GM18867 (cell line): ENCODE data around the gene MAPKAPK3.
"Not testable (repeated sequence)": the region's sequence is repeated elsewhere in the genome, so short reads cannot be mapped to it uniquely, and the experiment has no call there.

Experiments used
- ATAC-seq: cut with Tn5 transposase; IDR thresholded peaks from one replicate; pipeline ENCODE4 v1.9.1; 2021; ENCODE audit warnings: mild to moderate bottlenecking, moderate library complexity; ENCODE audit not compliant: unreplicated experiment

MAPKAPK3 gene

DNA sequence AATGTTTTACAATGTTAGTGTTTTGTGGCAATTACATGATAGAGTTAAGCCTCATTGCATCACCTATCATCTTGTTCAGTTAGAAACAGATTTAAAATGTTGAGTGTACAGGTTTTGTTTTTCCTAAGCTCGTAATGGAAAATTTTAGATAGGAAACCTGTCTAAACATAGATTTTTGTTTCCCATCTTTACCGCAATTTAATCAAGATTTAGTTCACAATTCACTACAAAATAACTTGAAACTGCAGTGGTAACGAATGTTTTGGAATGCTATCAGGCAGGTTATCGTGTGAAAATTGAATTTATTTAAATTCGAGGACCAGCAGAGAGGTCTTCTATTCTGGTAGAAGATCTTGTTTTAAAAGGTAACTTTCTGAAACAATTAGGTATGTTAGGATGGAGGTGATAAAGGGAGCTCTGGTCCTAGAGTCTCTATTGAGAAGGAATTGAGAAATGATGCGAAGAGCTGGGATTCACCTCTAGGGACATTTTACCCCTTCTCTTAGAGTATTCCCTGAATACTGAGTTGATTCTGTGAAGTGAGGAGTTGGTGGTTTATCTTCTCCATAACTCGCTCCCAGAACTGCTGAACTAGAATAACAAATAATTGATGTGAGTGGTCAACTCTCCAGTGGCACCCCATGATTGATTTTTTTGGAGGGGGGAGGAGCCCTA is 59.2 kb downstream of the MAPKAPK3 start:
- no peak for ATAC-seq

DNA sequence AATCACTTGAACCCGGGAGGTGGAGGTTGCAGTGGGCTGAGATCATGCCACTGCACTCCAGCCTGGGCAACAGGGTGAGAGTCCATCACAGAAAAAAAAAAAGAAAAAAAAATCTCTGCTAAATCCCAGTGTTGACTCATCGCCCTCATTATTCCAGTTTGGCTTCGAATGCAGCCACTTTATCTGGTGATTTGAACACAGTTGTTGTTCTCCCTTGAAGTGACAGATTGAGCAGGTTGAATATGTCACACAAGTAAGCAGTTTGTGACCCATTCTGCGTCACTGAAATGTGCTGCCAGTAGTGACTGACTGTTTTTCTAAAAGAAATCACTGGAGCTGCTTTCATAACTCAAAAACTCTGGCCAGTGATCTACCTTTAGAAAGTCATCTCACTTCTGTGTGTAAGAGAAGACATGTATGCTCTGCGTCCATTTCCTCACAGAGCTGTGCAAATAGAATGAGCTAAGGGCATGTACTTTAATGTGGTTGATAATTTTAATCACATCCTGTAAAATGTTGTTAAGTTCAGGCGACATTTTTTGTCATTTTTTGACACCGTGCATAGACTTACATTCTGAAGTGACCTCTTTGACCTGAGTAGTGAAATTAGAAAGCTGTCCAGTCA is 70.3 kb downstream of the MAPKAPK3 start:
- ATAC-seq: no peak

GRCh38 chr3:50687916-50688315 is 71.0 kb downstream of the MAPKAPK3 start:
- ATAC-seq: no peak

- not testable (repeated sequence) for ATAC-seq
These were observed 71.7 kb downstream of the MAPKAPK3 start for GRCh38 chr3:50688602-50689001.

GRCh38 chr3:50689558-50689957 is 72.6 kb downstream of the MAPKAPK3 start:
- ATAC-seq: no peak

DNA sequence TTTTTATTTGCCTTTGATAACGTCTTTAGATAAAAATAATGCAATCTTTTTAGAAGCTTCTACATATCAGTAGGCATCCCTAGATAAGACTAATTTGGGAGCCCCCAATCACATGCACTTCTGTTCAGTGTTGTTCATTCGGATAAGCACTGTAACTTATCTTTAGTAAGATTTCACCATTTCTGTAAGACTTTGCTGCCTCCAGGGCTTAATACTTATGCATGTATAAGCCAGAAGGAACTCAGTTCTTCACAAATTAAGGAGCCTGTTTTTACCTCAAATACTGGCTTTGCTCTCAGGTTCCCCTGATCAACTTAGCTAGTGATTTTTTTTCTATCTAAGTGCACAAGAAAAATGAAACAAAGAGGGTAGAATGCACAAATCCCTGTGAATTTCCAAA is 78.1 kb downstream of the MAPKAPK3 start:
- ATAC-seq: no peak

- ATAC-seq: no peak
These were observed 79.3 kb downstream of the MAPKAPK3 start for GRCh38 chr3:50696276-50696675.

GRCh38 chr3:50698269-50698668 is 81.3 kb downstream of the MAPKAPK3 start:
- ATAC-seq: no peak
